Activated naive CD4-positive, alpha-beta T cell treated with anti-CD3 and anti-CD28 coated beads, Interleukin-2, amount 10 ng/mL, durations not matched to agents 7 days and 5 days (primary cell): Measurements from ENCODE around the gene EVI5.

Experiments
- CTCF ChIA-PET: fragments of 350-600 bp; sonication (Branson Sonifier 250); formaldehyde crosslinking; loops from one replicate; lab custom pipeline; 2021; ENCODE audit warnings: antibody characterized with exemption; lab: Charles Lee
- DNase-seq: peaks from one replicate; pipeline ENCODE4 v3.0.0-alpha.2; 2020
- H3K27ac Mint-ChIP-seq: one replicate; pipeline ENCODE4 v1.8.0; 2021; ENCODE audit warnings: mild to moderate bottlenecking, moderate library complexity, mixed read lengths
- H3K27me3 Mint-ChIP-seq: one replicate; pipeline ENCODE4 v1.8.0; 2021; ENCODE audit warnings: mild to moderate bottlenecking, mixed read lengths
- H3K36me3 Mint-ChIP-seq: one replicate; pipeline ENCODE4 v1.8.0; 2021; ENCODE audit warnings: mixed read lengths
- H3K4me1 Mint-ChIP-seq: one replicate; pipeline ENCODE4 v1.8.0; 2021; ENCODE audit warnings: mixed read lengths
- H3K4me3 Mint-ChIP-seq: one replicate; pipeline ENCODE4 v1.8.0; 2021; ENCODE audit warnings: mild to moderate bottlenecking, moderate library complexity, mixed read lengths
- H3K9me3 Mint-ChIP-seq: one replicate; pipeline ENCODE4 v1.8.0; 2021; ENCODE audit warnings: mixed read lengths

EVI5 gene

GRCh38 chr1:92784639-92785500 lies at the start of gene EVI5:
Gene EVI5, minus strand, starts transcription at chr1:92785108. Its CDS starts 48,562 bp downstream, at chr1:92736546.
- H3K27me3 Mint-ChIP-seq, result peaks cover 95% of the 10 kb centered on the region
- H3K27ac Mint-ChIP-seq, result peak within 1 kb of the TSS; percentile 50
- CTCF ChIA-PET, result interaction anchor here (1.1 kb wide), 1 partner anchor 12 kb away, joined by 4 read pairs; no protein-coding TSS in a partner anchor
- H3K4me3 Mint-ChIP-seq, result peak within 1 kb of the TSS; percentile 68
- DNase-seq, result peak; percentile 61
- peaks cover 2% of the 10 kb centered on the region for H3K9me3 Mint-ChIP-seq
- no peaks in the 10 kb centered on the region for H3K36me3 Mint-ChIP-seq
- H3K4me1 Mint-ChIP-seq, result peaks cover 23% of the 10 kb centered on the region

- Mint-ChIP-seq H3K27ac (peak overlapping the region; percentile 92), H3K36me3 (peaks cover 71% of the 10 kb centered on the region), H3K4me3 (peak overlapping the region; percentile 84), H3K9me3 (no peaks in the 10 kb centered on the region), H3K4me1 (peaks cover 68% of the 10 kb centered on the region), H3K27me3 (peaks cover 5% of the 10 kb centered on the region)
- DNase-seq, result no peak
- CTCF ChIA-PET, result interaction anchor here (0.8 to 1.3 kb wide), 2 partner anchors 24 to 159 kb away, joined by 3 to 4 read pairs; no protein-coding TSS in a partner anchor
Measured at GRCh38 chr1:92834617-92835016, 49.7 kb upstream of the EVI5 start.

GRCh38 chr1:92833840-92834239 lies 48.9 kb upstream of the EVI5 start:
- DNase-seq, result peak; percentile 21
- no peaks in the 10 kb centered on the region for H3K9me3 Mint-ChIP-seq
- peak overlapping the region; percentile 92 for H3K27ac Mint-ChIP-seq
- peaks cover 63% of the 10 kb centered on the region for H3K4me1 Mint-ChIP-seq
- H3K36me3 Mint-ChIP-seq, result peaks cover 64% of the 10 kb centered on the region
- CTCF ChIA-PET, result interaction anchor here (0.8 to 1.3 kb wide), 2 partner anchors 25 to 160 kb away, joined by 3 to 4 read pairs; no protein-coding TSS in a partner anchor
- H3K27me3 Mint-ChIP-seq, result peaks cover 5% of the 10 kb centered on the region
- peak overlapping the region; percentile 84 for H3K4me3 Mint-ChIP-seq

- Mint-ChIP-seq H3K27me3 (peaks cover 5% of the 10 kb centered on the region), H3K27ac (peak overlapping the region; percentile 92), H3K4me3 (peak overlapping the region; percentile 84), H3K9me3 (no peaks in the 10 kb centered on the region), H3K36me3 (peaks cover 52% of the 10 kb centered on the region), H3K4me1 (peaks cover 52% of the 10 kb centered on the region)
- CTCF ChIA-PET, result interaction anchor here (0.7 to 2.3 kb wide), 7 partner anchors 10 to 129 kb away, joined by 3 to 10 read pairs (median 5); partner anchors contain the start of gene DIPK1A
- DNase-seq, result no peak
Measured at GRCh38 chr1:92832537-92833114, 47.7 kb upstream of the EVI5 start.

GRCh38 chr1:92831762-92832536 lies 47.0 kb upstream of the EVI5 start, which contains the start of gene RPL5:
Gene RPL5, plus strand, starts transcription at chr1:92832040. Its CDS starts 75 bp downstream, at chr1:92832115.
- CTCF ChIA-PET, result interaction anchor here (0.6 to 2.3 kb wide), 12 partner anchors 9 to 169 kb away, joined by 3 to 10 read pairs (median 4); partner anchors contain the start of gene DIPK1A
- Mint-ChIP-seq H3K4me1 (peaks cover 45% of the 10 kb centered on the region), H3K36me3 (peaks cover 46% of the 10 kb centered on the region)

DNA sequence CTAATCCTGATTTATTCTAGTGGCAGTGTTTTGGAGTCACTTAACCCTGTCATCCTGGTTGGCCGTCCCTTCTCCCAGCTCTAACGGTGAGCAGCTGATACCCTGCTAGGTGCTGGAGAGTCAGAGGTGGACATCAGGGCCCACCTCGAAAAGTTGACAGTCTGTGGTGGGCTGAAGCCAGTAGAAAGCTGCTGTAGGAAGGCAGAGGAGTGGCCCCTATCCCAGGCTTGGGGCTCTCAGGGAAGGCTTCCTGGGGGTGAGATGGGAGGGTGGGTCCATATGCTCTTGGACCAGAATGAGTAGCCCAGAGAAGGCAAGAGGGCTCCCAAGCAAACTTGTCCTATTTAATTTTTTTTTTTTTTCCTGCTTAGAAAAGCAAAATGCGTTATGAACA lies 46.5 kb upstream of the EVI5 start:
- Mint-ChIP-seq H3K9me3 (no peaks in the 10 kb centered on the region), H3K36me3 (peaks cover 41% of the 10 kb centered on the region), H3K4me3 (peak overlapping the region; percentile 84)

More at GRCh38 chr1:92831762-92832536, 47.0 kb upstream of the EVI5 start, which contains the start of gene RPL5:
- peak within 1 kb of the TSS; percentile 92 for H3K27ac Mint-ChIP-seq
- H3K27me3 Mint-ChIP-seq, result peaks cover 5% of the 10 kb centered on the region
- peak; percentile 98 for DNase-seq
- no peaks in the 10 kb centered on the region for H3K9me3 Mint-ChIP-seq
- peak within 1 kb of the TSS; percentile 84 for H3K4me3 Mint-ChIP-seq

GRCh38 chr1:92826792-92827191 lies 41.9 kb upstream of the EVI5 start:
- no peak for DNase-seq
- H3K27ac Mint-ChIP-seq, result no peak overlapping the region
- CTCF ChIA-PET, result no interaction called here
- H3K36me3 Mint-ChIP-seq, result no peaks in the 10 kb centered on the region
- H3K27me3 Mint-ChIP-seq, result peaks cover 8% of the 10 kb centered on the region
- no peak overlapping the region for H3K4me3 Mint-ChIP-seq
- no peaks in the 10 kb centered on the region for H3K9me3 Mint-ChIP-seq
- peaks cover 2% of the 10 kb centered on the region for H3K4me1 Mint-ChIP-seq

More for the DNA sequence above, 46.5 kb upstream of the EVI5 start:
- peaks cover 40% of the 10 kb centered on the region for H3K4me1 Mint-ChIP-seq
- peaks cover 5% of the 10 kb centered on the region for H3K27me3 Mint-ChIP-seq
- H3K27ac Mint-ChIP-seq, result peak overlapping the region; percentile 92
- CTCF ChIA-PET, result interaction anchor here (0.6 to 2.3 kb wide), 9 partner anchors 8 to 170 kb away, joined by 3 to 10 read pairs (median 3); partner anchors contain the start of gene DIPK1A
- no peak for DNase-seq

- no peaks in the 10 kb centered on the region for H3K9me3 Mint-ChIP-seq
- peaks cover 24% of the 10 kb centered on the region for H3K27me3 Mint-ChIP-seq
- DNase-seq, result no peak
- no peak overlapping the region for H3K27ac Mint-ChIP-seq
- no peak overlapping the region for H3K4me3 Mint-ChIP-seq
- CTCF ChIA-PET, result interaction anchor here (1.5 kb wide), 1 partner anchor 9 kb away, joined by 3 read pairs; the partner anchor contains the start of gene RPL5
- H3K36me3 Mint-ChIP-seq, result no peaks in the 10 kb centered on the region
- no peaks in the 10 kb centered on the region for H3K4me1 Mint-ChIP-seq
Measured at GRCh38 chr1:92822879-92823278, 38.0 kb upstream of the EVI5 start.

DNA sequence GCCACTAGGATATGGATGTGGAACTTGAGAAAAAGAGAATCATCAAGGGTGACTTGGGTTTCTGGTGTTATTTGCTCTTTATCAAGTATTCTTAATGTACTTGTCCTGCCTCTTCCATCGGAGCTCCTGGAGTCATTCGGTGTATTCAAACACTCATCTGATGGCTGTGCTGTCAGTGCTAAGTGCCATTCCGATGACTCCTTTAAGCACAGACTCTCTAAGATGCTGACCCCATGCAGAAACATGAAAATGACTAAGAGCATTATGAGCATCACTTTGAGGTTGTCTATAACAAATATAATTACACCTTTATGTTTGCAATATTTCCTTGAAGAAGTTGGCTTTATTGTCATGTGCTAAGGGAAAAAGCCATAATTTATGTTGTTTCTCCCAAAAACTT lies 35.6 kb upstream of the EVI5 start:
- Mint-ChIP-seq H3K4me1 (no peaks in the 10 kb centered on the region), H3K36me3 (no peaks in the 10 kb centered on the region), H3K27me3 (peaks cover 40% of the 10 kb centered on the region), H3K4me3 (no peak overlapping the region), H3K9me3 (no peaks in the 10 kb centered on the region), H3K27ac (no peak overlapping the region)
- CTCF ChIA-PET, result interaction anchor here (0.6 to 1.6 kb wide), 3 partner anchors 11 to 513 kb away, joined by 3 to 7 read pairs (median 6); partner anchors contain the start of gene RPL5
- DNase-seq, result no peak

DNA sequence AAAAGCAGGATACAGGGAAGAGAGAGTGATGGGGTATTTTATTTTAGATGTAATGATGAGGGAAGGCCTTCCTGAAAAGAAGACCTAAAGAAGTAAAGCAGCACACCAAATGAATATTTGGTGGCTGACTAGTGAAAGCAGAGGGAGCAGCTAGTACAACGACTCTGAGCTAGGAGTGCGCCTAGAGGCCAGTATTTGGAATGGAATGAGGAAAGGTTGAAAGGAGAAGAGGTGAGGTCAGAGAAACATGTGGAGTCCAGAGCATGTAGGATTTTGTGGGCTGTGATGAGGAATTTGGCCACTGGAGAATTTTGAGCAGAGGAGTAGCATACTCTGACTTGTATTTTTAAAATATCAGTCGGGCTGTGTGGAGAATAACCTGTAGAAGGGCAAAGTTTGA lies 35.1 kb upstream of the EVI5 start:
- Mint-ChIP-seq H3K27me3 (peaks cover 40% of the 10 kb centered on the region), H3K4me3 (no peak overlapping the region), H3K27ac (no peak overlapping the region), H3K9me3 (no peaks in the 10 kb centered on the region), H3K4me1 (no peaks in the 10 kb centered on the region), H3K36me3 (no peaks in the 10 kb centered on the region)
- CTCF ChIA-PET, result interaction anchor here (1.0 to 5.2 kb wide), 3 partner anchors 12 to 72 kb away, joined by 6 to 78 read pairs (median 7); partner anchors contain the start of gene RPL5
- DNase-seq, result no peak

- H3K9me3 Mint-ChIP-seq, result no peaks in the 10 kb centered on the region
- H3K4me3 Mint-ChIP-seq, result no peak overlapping the region
- peaks cover 45% of the 10 kb centered on the region for H3K27me3 Mint-ChIP-seq
- H3K36me3 Mint-ChIP-seq, result no peaks in the 10 kb centered on the region
- peak; percentile 38 for DNase-seq
- H3K4me1 Mint-ChIP-seq, result no peaks in the 10 kb centered on the region
- CTCF ChIA-PET, result interaction anchor here (0.7 to 5.2 kb wide), 13 partner anchors 10 to 823 kb away, joined by 3 to 78 read pairs (median 5); partner anchors contain the start of gene RPL5
- H3K27ac Mint-ChIP-seq, result no peak overlapping the region
Measured at GRCh38 chr1:92817986-92818764, 33.3 kb upstream of the EVI5 start.

DNA sequence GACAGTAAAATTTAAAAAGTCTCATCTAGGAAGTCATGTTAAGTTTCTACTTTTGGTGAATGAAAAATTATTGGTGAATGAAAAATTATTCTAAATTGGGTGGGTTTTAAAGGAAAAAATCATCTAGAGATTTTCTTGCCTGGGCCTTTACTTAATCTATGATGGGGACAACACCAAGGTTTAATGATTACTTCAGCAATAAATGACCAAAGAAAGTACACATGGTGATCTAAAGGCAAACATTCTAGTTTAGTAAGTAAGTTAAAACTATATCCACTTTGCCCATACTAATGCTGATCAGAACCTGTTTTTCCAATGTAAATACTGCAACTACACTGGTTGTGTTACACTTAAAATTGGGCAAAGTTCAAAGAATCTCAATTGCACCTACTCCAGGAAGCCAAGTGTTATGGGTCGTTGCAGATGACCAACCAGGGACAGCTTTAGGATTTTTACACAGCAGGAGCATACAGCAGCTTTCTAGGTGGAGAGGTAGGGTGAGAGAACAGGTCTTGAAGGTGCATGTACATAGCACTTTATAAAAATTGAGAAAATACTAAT lies 32.3 kb upstream of the EVI5 start:
- H3K27ac Mint-ChIP-seq, result no peak overlapping the region
- no peak for DNase-seq
- H3K4me1 Mint-ChIP-seq, result no peaks in the 10 kb centered on the region
- H3K27me3 Mint-ChIP-seq, result peaks cover 50% of the 10 kb centered on the region
- CTCF ChIA-PET, result interaction anchor here (0.8 to 5.2 kb wide), 6 partner anchors 15 to 819 kb away, joined by 3 to 78 read pairs (median 7); partner anchors contain the start of gene RPL5
- no peak overlapping the region for H3K4me3 Mint-ChIP-seq
- no peaks in the 10 kb centered on the region for H3K9me3 Mint-ChIP-seq
- no peaks in the 10 kb centered on the region for H3K36me3 Mint-ChIP-seq
